Measurements from ENCODE around the gene RASAL2.
"Not testable (repeated sequence)": the region's sequence is repeated elsewhere in the genome, so short reads cannot be mapped to it uniquely, and the experiment has no call there.

- TF ChIP-seq, protein P1, sequence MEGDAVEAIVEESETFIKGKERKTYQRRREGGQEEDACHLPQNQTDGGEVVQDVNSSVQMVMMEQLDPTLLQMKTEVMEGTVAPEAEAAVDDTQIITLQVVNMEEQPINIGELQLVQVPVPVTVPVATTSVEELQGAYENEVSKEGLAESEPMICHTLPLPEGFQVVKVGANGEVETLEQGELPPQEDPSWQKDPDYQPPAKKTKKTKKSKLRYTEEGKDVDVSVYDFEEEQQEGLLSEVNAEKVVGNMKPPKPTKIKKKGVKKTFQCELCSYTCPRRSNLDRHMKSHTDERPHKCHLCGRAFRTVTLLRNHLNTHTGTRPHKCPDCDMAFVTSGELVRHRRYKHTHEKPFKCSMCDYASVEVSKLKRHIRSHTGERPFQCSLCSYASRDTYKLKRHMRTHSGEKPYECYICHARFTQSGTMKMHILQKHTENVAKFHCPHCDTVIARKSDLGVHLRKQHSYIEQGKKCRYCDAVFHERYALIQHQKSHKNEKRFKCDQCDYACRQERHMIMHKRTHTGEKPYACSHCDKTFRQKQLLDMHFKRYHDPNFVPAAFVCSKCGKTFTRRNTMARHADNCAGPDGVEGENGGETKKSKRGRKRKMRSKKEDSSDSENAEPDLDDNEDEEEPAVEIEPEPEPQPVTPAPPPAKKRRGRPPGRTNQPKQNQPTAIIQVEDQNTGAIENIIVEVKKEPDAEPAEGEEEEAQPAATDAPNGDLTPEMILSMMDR (IDR thresholded peaks at IDR 0.05; ENCODE audit: low read depth, low read length), result not testable (repeated sequence)
- not testable (repeated sequence) for TF ChIP-seq EZH2phosphoT487 (IDR thresholded peaks at IDR 0.05; ENCODE audit: low read depth)
These were observed 2.5 kb upstream of the RASAL2 start for GRCh38 chr1:178091454-178091853.
